HG03469 (cell line): ENCODE measurements around the gene STK35.

ENCODE experiments used
- ATAC-seq: cut with Tn5 transposase; IDR thresholded peaks from one replicate; pipeline ENCODE4 v1.9.1; 2021; ENCODE audit warnings: mild to moderate bottlenecking, moderate library complexity, moderate number of reproducible peaks; ENCODE audit not compliant: unreplicated experiment

The STK35 gene

DNA sequence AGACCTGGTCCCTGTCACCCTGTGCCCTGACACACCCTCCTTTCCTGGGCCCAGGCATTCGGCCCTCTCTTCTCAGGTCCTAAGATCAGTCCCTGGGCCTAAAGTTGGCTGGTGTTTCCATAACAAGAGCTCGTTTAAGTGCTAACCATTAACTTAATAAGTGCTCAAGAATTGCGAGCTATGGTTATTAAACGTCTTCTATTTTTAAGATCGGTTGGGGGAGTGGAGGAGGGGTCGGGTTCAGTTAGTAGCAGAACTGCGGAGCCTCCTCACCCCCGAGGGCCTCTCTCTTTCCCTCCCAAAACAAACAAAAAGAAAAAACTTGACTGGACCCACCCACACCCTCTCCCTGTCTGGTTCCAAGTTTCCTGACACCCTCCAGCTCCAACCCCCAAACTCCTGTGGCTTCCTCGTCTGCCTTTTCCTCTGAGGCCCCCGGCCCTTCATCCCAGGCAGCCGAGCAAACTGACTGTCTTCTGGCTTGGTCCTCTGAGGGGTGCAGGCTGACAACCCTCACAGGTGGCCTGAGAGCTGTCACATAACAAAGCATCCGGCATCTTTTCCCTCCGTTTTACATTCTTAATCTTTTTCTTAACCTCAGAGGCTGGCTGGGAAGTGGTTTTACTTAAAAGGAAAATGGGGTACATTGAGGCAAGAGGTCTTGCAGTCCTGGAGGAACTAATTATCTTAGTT is 2.0 kb downstream of the STK35 start:
- ATAC-seq = no peak

DNA sequence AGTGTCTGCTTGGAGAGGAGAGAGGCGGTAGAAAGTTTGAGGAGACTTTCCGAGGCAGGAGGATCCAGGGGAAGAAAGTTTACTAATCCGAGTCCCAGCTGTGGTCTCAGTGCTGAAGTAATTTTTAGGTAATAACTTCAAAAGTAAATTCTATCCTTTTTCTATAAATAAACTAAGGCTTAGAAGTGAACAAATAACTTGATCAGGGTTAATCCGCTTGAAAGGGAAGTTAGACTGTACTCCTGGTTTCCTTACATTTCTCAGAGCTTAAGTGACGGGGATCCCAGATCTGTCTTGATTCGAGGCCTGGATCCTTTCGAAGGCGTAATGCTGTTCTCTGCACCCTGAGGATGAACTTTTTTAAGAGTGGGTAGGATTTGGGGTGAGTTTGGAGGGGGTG is 2.6 kb downstream of the STK35 start:
- no peak for ATAC-seq

DNA sequence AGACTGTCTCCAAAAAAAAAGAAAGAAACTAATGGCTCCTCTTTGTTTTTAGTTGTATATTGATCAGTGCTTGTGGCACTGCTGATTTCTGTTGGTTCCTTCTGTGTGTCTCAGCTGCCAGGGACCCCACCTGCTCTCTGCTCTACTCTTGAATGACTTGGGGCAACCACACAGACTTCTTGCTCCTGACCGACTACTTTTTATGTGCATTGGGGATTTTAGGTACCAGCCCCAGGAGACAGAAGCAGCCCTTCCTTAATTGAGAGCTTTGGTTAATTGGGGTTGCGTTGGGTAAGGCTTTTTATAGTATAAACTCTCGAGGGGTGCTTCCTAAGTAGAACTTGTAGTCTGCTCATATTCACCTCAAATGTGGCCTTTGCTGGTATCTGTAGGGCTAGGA is 6.9 kb downstream of the STK35 start:
- ATAC-seq = no peak

DNA sequence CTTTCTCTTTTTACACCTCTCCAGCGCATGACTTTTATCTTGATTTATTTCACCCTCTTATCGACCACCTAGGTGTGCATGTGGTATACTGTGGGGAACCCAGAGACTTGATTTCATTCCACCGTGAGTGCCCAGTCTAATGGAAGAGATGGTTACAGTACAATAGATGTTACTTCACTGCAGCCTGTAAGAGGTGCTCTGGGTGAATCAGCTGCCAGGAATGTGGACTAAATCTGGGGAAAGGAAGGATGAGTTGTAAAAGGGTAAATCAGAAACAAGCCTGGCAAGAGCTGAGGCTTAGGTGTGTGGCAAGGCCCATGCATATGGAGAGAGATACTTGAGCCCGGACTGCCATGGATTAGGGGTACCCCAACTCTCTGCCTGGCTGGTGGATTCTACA is 7.4 kb downstream of the STK35 start:
- ATAC-seq = no peak

DNA sequence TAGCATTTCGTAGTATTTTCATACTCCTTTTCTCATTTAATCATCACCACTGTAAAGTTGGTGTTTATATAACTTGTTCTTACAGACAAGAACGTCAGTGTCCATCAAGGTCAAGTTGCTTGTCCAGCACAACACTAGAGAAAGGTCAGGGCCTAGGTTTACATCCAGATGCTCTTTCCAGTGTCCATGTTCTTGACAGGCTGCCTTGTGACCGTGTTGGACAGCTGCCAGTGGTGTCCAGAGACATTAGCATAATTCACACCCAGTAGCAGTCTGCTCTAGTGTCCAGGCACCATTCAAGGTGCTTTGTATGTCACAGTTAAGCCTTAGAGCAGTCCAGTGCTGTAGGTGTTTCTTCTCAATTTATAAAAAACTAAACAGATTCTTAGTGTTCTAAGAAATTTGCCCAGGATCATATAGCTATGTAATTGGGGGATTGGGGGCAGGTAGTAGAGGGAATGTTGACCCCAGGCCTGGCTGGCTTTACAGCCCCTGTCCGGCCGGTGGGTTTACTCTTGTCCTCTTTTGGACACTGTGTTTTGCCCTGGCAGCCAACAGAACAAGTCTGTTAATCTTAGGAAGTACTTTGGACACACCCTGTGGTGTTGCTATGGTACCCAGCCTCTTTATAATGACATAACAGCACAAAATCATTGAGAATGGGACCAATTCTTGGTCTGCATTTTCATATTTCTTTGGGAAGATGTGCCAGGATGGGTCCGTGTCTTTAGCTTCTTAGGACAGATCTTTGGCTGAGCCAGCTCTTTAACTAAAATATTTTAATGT is 8.0 kb downstream of the STK35 start:
- no peak for ATAC-seq

DNA sequence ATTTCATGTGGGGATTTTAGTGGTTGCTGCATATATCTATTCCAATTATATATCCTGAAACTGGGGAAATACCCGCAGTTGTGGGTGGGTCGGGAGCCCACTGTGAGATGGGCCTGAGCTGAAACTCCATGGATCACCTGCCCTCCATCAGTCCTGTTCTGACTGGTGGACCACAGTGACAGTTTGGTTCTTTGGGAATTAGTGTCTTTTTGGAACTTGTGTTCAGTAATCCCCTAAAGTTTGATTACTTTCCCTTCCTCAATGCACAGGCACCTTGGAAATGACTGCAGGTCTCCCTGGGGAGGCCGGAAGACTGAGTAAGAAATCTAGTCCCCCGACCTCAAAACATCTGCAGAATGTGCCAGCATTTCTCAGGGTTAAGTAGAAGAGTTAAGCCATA is 11.3 kb downstream of the STK35 start:
- no peak for ATAC-seq

DNA sequence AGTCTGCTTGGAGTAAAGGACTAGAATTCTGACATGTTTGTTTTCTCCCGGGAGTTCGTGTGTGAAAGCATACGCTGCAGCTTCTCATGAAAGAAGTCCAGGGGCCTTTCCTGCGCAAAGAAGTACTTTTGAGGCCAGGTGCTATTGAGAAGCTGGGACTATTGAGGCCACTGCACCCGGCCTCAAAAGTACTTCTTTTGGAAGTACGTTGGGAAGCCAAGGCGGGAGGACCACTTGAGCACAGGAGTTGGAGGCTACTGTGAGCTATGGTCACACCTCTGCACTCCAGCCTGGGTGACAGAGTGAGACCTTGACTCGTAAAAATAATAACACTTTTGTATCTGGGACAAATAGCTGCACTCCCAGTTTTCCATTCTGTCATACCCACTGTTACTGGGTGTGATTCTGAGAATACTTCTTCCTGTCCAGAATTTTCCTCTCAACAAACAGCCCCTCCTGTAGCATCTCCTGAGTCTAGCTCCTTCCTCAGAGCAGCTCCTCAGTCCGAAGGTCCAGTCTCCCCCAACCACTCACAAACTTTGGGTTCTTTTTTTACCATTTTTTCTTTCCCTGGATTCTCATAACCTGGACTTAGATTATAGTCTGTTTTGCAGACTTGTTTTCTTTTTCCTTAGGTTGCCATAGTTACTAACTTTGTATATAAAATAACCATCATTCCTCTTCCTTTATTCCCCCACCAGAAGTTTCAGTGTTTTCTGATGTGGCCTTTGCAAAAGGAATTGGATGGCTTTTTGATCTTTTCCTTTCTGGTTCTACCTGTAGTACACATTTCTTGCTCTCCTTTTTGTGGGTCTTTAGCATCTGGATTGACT is 12.7 kb downstream of the STK35 start:
- no peak for ATAC-seq

DNA sequence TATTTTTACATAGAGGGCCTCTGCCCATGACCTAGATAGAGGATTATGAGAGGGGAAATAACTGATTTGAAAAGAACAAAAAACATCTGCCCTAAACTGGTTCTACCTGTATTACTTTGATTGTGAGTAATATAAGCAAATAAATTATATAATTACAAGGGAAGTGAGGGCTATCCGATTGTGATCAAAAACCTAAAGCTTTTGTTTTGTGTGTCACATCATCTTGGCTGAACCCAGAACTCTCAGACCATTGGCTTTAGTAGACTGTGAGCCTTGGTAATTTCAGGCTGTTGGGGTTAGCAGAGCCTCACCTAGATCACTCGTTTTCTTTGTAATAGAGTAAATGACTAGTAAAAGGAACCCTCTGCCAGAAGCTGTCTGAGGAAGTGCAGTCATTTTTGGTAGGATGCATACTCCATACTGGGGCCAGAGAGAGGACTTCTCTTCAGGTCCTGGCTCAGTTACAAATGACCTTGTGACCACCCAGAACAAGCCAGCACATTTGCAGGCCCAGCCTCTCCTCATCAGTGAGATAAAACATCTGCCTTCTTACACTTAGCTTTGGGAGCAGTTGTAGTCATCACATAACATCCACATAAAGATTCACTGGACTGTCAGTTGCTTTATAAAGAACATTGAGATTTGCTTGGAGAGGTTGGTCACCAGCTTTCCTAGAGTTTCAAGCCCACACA is 13.5 kb downstream of the STK35 start:
- ATAC-seq = no peak

DNA sequence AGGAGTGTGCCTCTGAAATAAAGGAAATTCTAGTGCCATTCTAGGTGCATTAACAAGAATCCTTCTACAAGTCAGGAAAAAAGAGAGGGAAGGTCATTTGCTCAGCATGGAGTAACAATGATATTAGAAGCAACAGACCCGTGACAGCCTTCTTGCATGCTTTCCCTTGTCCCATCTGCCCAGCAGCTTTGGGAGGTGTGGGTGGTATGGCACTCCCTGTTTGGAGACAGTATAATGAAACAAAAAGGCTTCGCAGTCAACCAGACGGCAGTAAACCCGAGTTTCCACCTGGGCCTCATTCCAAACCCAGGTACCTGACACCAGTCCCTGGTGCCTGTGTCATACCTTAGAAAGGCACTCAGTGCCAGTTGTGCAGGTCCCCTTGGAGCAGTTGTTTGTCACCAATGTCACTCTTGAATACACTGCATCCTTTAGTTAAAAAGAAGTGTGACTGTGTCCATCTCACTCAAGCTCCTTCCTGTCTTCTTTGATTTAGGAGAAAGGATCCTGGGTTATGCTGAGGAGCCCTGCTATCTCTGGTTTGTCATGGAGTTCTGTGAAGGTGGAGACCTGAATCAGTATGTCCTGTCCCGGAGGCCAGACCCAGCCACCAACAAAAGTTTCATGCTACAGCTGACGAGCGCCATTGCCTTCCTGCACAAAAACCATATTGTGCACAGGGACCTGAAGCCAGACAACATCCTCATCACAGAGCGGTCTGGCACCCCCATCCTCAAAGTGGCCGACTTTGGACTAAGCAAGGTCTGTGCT is 14.7 kb downstream of the STK35 start:
- ATAC-seq = no peak

DNA sequence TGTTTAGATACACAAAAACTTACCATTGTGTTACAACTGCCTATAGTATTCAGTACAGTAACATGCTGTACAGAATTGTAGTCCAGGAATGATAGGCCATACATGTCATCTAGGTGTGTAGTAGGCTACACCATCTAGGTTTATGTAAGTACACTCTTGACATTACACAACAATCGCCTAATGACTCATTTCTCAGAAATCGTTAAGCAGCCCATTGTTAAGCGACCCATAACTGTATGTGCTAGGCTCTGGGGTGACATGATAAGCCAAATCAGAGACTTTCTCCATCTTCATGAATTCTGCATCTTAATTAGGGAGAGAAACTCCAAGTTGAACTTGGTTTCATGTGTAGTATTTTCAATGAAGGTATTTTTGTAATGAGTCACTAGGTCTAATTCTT is 17.2 kb downstream of the STK35 start:
- ATAC-seq = no peak

DNA sequence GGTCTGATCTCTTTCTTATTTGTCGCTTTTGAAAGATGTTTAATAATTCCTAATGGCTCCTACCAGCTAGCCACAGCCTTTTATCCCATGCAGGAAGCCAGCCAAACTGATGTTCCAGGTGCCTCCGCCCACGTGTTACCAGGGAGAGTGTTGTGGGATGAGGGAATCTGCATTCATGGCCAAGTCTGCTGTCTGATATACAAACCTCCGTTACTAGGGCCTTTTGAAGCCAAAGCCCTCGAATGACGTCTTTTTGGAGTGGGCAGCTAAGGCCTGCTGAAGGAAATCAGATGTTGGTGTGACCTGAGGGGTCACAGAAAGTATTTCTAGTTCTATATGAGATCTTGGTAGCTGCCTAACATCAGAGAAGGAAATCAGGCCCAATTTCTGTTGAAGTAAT is 21.3 kb downstream of the STK35 start:
- ATAC-seq = no peak

DNA sequence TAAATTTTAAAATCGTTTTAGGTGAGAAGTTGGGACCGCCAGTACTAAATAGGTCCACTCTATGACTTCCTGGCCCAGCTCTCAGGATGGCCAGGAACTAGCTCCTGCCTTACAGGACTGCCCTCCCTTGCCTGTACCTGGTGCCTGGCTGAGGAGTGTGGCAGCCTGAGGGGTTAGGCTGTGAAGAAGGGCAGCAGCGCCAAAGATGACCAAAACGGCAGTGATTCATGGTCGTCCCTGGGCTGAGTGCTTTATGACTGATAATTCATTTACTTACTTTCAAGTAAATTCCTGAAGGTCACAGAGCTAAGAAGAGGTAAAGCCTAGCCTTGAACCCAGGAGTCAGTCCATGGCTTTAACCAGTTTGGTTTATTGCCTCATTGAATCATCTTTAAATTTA is 22.1 kb downstream of the STK35 start:
- ATAC-seq = no peak

DNA sequence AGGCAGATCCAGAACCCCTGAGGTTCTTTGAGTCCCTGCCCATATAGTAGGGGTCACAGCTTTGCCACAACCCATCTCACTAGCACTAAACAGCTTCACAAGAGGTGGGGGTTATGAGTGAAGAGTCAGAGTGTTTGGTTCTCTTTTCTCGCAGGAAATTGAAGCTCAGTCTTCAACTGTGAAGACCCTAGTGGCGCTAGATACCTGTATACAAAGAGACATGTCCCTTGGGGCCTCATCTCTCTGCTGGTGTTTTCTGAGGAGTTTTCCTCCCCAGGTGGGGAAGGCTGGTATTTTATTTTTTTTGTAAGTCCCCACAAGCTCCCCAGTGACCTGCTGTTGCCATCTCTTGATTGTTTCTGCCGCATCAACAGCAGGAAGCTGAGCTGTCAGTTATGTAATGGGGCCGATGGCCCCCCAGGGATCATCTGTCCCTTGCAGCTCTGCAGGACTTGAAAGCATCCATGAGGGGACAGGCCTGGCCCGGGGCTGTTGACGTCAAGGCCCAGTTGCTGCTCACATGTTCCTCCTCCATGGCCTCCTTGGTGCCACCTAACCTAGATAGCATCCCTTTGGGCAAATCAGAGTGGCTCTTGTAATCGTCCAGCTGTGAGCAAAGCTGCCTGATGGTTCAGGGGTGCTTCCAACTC is 23.1 kb downstream of the STK35 start:
- ATAC-seq = no peak

DNA sequence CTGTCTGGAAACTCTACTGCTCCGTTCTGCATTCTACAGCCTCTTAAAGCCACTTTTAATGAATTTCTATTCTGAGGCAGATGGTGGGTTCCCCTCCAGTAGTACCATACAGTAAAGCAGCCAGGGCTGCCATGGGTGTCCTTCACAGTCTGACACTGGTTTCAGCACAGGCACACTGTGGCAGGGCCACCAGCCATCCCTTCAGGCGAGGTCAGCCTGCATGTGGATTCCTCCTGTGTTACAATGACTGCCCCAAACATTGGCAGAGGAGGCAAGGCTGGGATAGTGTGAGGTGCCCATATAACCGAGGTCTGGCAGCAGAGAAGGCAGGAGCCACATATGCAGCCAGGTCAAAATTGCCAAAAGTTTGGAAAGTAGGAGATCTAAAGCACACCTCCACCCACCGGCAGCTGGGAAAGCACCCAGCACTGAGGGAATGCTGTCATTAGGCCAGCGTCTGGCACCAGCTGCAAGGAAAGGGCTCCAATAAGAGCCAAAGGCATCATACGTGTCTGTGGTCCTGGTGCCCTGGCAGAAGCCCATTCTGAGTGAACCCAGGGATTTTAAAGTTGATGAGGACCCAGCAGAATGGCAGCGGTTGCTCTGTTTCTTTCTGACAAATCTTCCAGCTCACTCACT is 24.0 kb downstream of the STK35 start:
- ATAC-seq = no peak

DNA sequence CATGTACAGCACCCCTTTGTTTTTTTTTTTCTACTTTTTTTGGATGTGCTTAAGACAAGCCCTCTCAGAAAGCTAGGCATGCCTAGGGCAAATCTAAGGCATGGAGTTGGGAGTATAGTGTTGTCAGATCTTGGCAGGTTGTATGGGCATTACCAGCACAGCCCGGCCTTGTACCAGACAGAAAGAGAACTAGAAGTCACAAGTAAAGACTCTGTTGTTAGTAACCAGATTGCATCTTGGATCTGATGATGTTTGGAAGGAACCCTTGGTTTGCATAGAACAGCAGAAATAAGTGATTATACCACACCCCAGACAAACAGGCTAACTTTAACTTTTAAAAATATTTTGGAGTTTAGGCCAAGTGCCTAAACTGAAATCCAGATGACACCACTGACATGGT is 25.6 kb downstream of the STK35 start:
- no peak for ATAC-seq

DNA sequence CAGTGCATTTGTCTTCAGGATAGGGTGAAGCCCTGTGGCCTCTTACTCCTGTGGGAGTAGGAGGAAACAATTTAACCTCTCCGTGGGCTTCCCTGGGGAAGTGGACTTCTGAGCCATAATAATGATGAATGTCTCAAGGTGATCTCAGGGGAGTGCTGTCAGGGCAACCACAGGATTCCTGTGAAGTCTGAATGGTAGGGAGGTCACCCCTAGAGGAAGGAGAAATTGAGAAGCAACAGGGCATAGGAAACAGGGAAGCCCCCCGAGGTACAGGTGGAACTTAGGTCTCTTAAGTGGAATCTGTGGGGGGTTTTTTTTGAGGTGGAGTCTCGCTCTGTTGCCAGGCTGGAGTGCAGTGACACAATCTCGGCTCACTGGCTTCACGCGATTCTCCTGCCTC is 26.9 kb downstream of the STK35 start:
- ATAC-seq = no peak

DNA sequence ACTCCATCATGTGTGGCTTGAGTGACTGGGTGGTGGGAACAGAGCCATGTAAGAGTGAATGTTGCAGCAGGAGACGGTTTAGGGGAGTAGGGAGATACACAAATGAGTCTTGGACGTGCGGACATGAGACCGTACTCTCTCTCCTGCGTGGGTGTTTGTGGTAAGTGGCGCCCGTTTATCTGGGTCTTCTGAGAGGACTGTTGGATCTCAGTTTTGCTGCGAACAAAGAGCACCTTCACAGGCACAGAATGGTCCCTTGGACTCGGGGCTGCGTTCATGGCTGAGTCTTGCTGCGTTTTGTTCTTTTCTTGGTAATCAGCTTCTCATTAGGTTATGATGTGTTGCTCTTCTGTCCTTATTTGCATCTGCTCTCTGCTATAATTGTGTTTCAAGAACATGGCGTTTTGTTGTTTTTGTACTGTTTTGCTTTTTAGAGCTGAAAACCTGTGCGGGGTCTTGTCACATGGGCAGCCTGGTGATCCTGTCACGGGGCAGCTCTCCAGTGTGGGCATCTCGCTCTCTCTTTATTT is 28.5 kb downstream of the STK35 start:
- no peak for ATAC-seq

DNA sequence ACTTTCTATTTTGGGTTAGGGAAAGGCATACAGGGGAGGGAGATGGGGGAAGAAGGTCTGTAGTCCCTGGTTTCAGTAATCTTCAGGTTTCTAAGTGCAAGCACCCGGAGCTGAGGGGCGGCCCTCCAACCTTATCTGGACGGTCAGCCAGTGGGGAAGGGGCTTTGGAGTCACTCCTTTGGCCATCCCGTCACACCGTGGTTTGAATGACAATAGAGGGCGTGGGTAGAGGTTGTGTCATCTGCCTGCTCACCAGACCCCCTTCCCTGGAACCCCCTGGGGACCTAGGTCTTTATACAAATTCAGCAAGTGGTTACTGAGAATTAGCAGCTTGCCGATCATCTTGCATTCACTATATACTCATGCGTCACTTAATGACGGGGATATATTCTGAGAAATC is 29.1 kb downstream of the STK35 start:
- ATAC-seq = no peak

DNA sequence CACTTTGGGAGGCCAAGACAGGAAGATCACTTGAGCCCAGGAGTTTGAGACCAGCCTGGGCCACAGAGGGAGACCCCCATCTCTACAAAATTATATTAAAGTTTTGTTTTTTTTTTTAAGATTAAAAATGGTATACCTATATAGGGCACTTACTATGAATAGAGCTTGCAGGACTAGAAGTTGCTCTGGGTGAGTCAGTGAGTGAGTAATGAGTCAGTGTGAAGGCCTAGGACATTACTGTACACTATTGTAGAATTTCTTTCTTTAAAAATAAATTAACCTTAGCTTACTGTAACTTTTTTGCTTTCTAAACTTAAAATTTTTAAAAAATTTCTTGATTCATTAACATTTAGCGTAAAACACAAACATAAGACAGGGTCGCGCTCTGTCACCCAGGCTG is 29.7 kb downstream of the STK35 start:
- no peak for ATAC-seq
